ENCODE data around the gene CYFIP2.
"Not testable (repeated sequence)": the region's sequence is repeated elsewhere in the genome, so short reads cannot be mapped to it uniquely, and the experiment has no call there.

CYFIP2 gene

GRCh38 chr5:157390551-157391297, 124.8 kb downstream of the CYFIP2 start:
- no peaks in the 10 kb centered on the region for H3K27me3 Mint-ChIP-seq (ENCODE audit: low read depth)
- no peak for TF ChIP-seq CTCF (IDR thresholded peaks at IDR 0.05; ENCODE audit: unreplicated experiment in 3 of 3)
- H3K27ac Mint-ChIP-seq = peak overlapping the region in 1 of 3 experiments; percentile 75
- no peaks in the 10 kb centered on the region for H3K9me3 Mint-ChIP-seq
- peaks cover 34% of the 10 kb centered on the region for H3K36me3 Mint-ChIP-seq (ENCODE audit: low read depth)
- H3K4me3 Mint-ChIP-seq = no peak overlapping the region
- peaks cover 21% of the 10 kb centered on the region for H3K4me1 Mint-ChIP-seq

- TF ChIP-seq CTCF (IDR thresholded peaks at IDR 0.05; ENCODE audit: unreplicated experiment in 3 of 3) = no peak
Measured at GRCh38 chr5:157398305-157398704, 132.4 kb downstream of the CYFIP2 start.

GRCh38 chr5:157400741-157401495, 135.0 kb downstream of the CYFIP2 start:
- Mint-ChIP-seq H3K27me3 (ENCODE audit: low read depth) (peaks cover 4% of the 10 kb centered on the region), H3K9me3 (peaks cover 28% of the 10 kb centered on the region), H3K36me3 (ENCODE audit: low read depth) (peaks cover 6% of the 10 kb centered on the region), H3K4me3 (no peak overlapping the region), H3K4me1 (no peaks in the 10 kb centered on the region), H3K27ac (no peak overlapping the region)
- TF ChIP-seq CTCF (IDR thresholded peaks at IDR 0.05; ENCODE audit: unreplicated experiment in 3 of 3) = no peak

More at GRCh38 chr5:157398305-157398704, 132.4 kb downstream of the CYFIP2 start:
- H3K9me3 Mint-ChIP-seq = peaks cover 12% of the 10 kb centered on the region
- peaks cover 15% of the 10 kb centered on the region for H3K36me3 Mint-ChIP-seq (ENCODE audit: low read depth)
- H3K4me3 Mint-ChIP-seq = no peak overlapping the region
- H3K27me3 Mint-ChIP-seq (ENCODE audit: low read depth) = peaks cover 4% of the 10 kb centered on the region
- no peaks in the 10 kb centered on the region for H3K4me1 Mint-ChIP-seq
- H3K27ac Mint-ChIP-seq = no peak overlapping the region

GRCh38 chr5:157415838-157416237, 149.9 kb downstream of the CYFIP2 start:
- TF ChIP-seq CTCF (IDR thresholded peaks at IDR 0.05; ENCODE audit: unreplicated experiment in 3 of 3) = no peak
- Mint-ChIP-seq H3K9me3 (peaks cover 47% of the 10 kb centered on the region), H3K27me3 (ENCODE audit: low read depth) (no peaks in the 10 kb centered on the region), H3K4me3 (no peak overlapping the region), H3K4me1 (no peaks in the 10 kb centered on the region), H3K36me3 (ENCODE audit: low read depth) (peaks cover 5% of the 10 kb centered on the region), H3K27ac (no peak overlapping the region)

- H3K27me3 Mint-ChIP-seq (ENCODE audit: low read depth); H3K4me1 Mint-ChIP-seq; H3K27ac Mint-ChIP-seq; H3K4me3 Mint-ChIP-seq; H3K36me3 Mint-ChIP-seq (ENCODE audit: low read depth): not testable (repeated sequence)
- peaks cover 43% of the 10 kb centered on the region for H3K9me3 Mint-ChIP-seq
Measured at GRCh38 chr5:157419521-157419920, 153.6 kb downstream of the CYFIP2 start.

- not testable (repeated sequence) for H3K36me3 Mint-ChIP-seq (ENCODE audit: low read depth); H3K27me3 Mint-ChIP-seq (ENCODE audit: low read depth); H3K27ac Mint-ChIP-seq; H3K4me1 Mint-ChIP-seq; H3K4me3 Mint-ChIP-seq
- H3K9me3 Mint-ChIP-seq = peaks cover 33% of the 10 kb centered on the region
Measured at GRCh38 chr5:157429920-157430319, 164.0 kb downstream of the CYFIP2 start.
